HepG2 (cell line): ENCODE results near the gene NLRP6. TPM values are rescaled to one million over a fixed set of nuclear protein-coding genes. Genes with fewer than 3 reads are reported as not detected.

Experiments
- ATAC-seq: fragments of 200-7000 bp; cut with Tn5 transposase; 3 replicates; pipeline ENCODE4 v1.9.1; 2020; ENCODE audit warnings: mild to moderate bottlenecking, moderate library complexity
- BruUV-seq: library from RNA; stranded (reverse); fragments of 400-500 nt; replicated peaks from 2 replicates; lab custom pipeline; 2021; lab: Mats Ljungman, UMichigan
- CTCF ChIA-PET: fragments of 300-600 bp; formaldehyde crosslinking; extraction: SDS; loops from one replicate; lab custom pipeline; 2021; ENCODE audit warnings: low total read pairs, inconsistent platforms, low intra/inter-chr PET ratio; lab: Yijun Ruan, JAX
- POLR2A ChIA-PET: fragments of 350-600 bp; sonication (Branson Sonifier 250); formaldehyde crosslinking; loops from one replicate; lab custom pipeline; 2020; ENCODE audit warnings: antibody characterized with exemption, inconsistent platforms; lab: Yijun Ruan, JAX
- DNase-seq: peaks from one replicate; pipeline ENCODE4 v3.0.0-alpha.2; 2015; ENCODE audit warnings: low spot score
- FAIRE-seq: peaks from 3 replicates; lab custom pipeline; 2011; peaks lifted over from hg19 to GRCh38; lab: Jason Lieb, UNC
- H2AFZ ChIP-seq: one replicate; pipeline ENCODE4 v1.6.1; 2011; ENCODE audit warnings: low read length, inconsistent platforms
- H3K27ac ChIP-seq: fragments of 300-600 bp; 3 replicates; pipeline ENCODE4 v1.8.0; 2011; ENCODE audit warnings: mixed run types, mild to moderate bottlenecking, mixed read lengths, low read length, inconsistent platforms; ENCODE audit not compliant: insufficient read depth; ENCODE audit errors: extremely low read length
- H3K27me3 ChIP-seq, 2 experiments: fragments of 200-600 bp in 1 of 2; 2 replicates in 1 of 2; 3 replicates in 1 of 2; pipeline versions ENCODE4 v1.6.0 to v1.8.0; 2011; ENCODE audit warnings: low read length in 2 of 2, mild to moderate bottlenecking in 2 of 2, moderate library complexity in 2 of 2, inconsistent platforms in 1 of 2; ENCODE audit not compliant: insufficient read depth in 2 of 2, control insufficient read depth in 1 of 2
- H3K36me3 ChIP-seq, 2 experiments: fragments of 200-600 bp in 1 of 2; replicated peaks in 1 of 2; 2 replicates in 1 of 2; 3 replicates in 1 of 2; pipeline versions ENCODE4 v1.5.1 to v1.8.0; 2011; ENCODE audit warnings: low read length in 2 of 2, inconsistent platforms in 1 of 2; ENCODE audit not compliant: insufficient read depth in 2 of 2, control insufficient read depth in 1 of 2
- H3K4me1 ChIP-seq: 2 replicates; pipeline ENCODE4 v1.5.1; 2012; ENCODE audit warnings: low read length, inconsistent platforms; ENCODE audit not compliant: insufficient read depth
- H3K4me2 ChIP-seq: 2 replicates; pipeline ENCODE4 v1.6.0; 2011; ENCODE audit warnings: low read depth, low read length, inconsistent platforms
- H3K4me3 ChIP-seq, 3 experiments: fragments of 200-600 bp in 1 of 3; sonication (generic), shearing (Covaris generic) in 1 of 3; replicated peaks in 1 of 3; 2 replicates each; pipeline ENCODE4 v1.5.1; 2011 to 2016; ENCODE audit warnings: low read length in 3 of 3, inconsistent platforms in 2 of 3, low read depth in 2 of 3, mild to moderate bottlenecking in 2 of 3, control low read depth in 1 of 3, mixed read lengths in 1 of 3; ENCODE audit not compliant: insufficient read depth in 1 of 3
- H3K79me2 ChIP-seq: one replicate; pipeline ENCODE4 v1.6.1; 2011; ENCODE audit warnings: low read length, inconsistent platforms; ENCODE audit not compliant: insufficient read depth
- H3K9ac ChIP-seq: 2 replicates; pipeline ENCODE4 v1.6.0; 2011; ENCODE audit warnings: mild to moderate bottlenecking, low read depth, low read length, inconsistent platforms; ENCODE audit not compliant: insufficient read depth
- H3K9me3 ChIP-seq: 2 replicates; pipeline ENCODE4 v1.5.1; 2012; ENCODE audit warnings: mild to moderate bottlenecking, low read length
- H4K20me1 ChIP-seq: 2 replicates; pipeline ENCODE4 v1.6.0; 2011; ENCODE audit warnings: inconsistent platforms, mild to moderate bottlenecking, low read length, moderate library complexity; ENCODE audit not compliant: insufficient read depth
- BRD4 ChIP-seq: sonication (generic); formaldehyde crosslinking; IDR thresholded peaks from 2 replicates; pipeline ENCODE4 v1.4.0; 2020; ENCODE audit warnings: missing genetic modification reagents
- HNRNPK ChIP-seq: fragments of 200-400 bp; formaldehyde crosslinking; IDR thresholded peaks from 2 replicates; pipeline ENCODE4 v1.6.1; 2018; ENCODE audit warnings: low read length, low read depth, moderate library complexity, mild to moderate bottlenecking; ENCODE audit not compliant: poor library complexity, severe bottlenecking
- KLF12 ChIP-seq: sonication (generic); formaldehyde crosslinking; IDR thresholded peaks from 2 replicates; pipeline ENCODE4 v1.4.0; 2020; ENCODE audit warnings: missing genetic modification reagents, borderline replicate concordance
- MXD3 ChIP-seq: IDR thresholded peaks from 2 replicates; pipeline ENCODE4 v1.6.1; 2016; ENCODE audit warnings: mild to moderate bottlenecking, missing biosample characterization, missing genetic modification reagents
- NFYB ChIP-seq: sonication (generic); formaldehyde crosslinking; IDR thresholded peaks from 2 replicates; pipeline ENCODE4 v1.4.0; 2020; ENCODE audit warnings: missing genetic modification reagents
- SPEN ChIP-seq: sonication (generic); formaldehyde crosslinking; IDR thresholded peaks from 2 replicates; pipeline ENCODE4 v1.5.1; 2020; ENCODE audit warnings: low read depth, mild to moderate bottlenecking, missing genetic modification reagents
- STAG1 ChIP-seq: sonication (generic); formaldehyde crosslinking; IDR thresholded peaks from 2 replicates; pipeline ENCODE4 v1.4.0; 2020; ENCODE audit warnings: missing genetic modification reagents
- ZBTB26 ChIP-seq: IDR thresholded peaks from 2 replicates; pipeline ENCODE4 v1.6.1; 2016; ENCODE audit warnings: missing compliant biosample characterization, missing genetic modification reagents, borderline replicate concordance
- ZFP62 ChIP-seq: sonication (generic); formaldehyde crosslinking; IDR thresholded peaks from 2 replicates; pipeline ENCODE4 v1.4.0; 2020; ENCODE audit warnings: missing genetic modification reagents
- ZNF101 ChIP-seq: sonication (generic); formaldehyde crosslinking; IDR thresholded peaks from 2 replicates; pipeline ENCODE4 v1.4.0; 2020; ENCODE audit warnings: mild to moderate bottlenecking, low read depth, missing genetic modification reagents, borderline replicate concordance
- ZNF512 ChIP-seq: sonication (generic); formaldehyde crosslinking; IDR thresholded peaks from 2 replicates; pipeline ENCODE4 v1.4.0; 2020; ENCODE audit warnings: mild to moderate bottlenecking, missing genetic modification reagents
- ZNF530 ChIP-seq: sonication (generic); formaldehyde crosslinking; IDR thresholded peaks from 2 replicates; pipeline ENCODE4 v1.5.0; 2020; ENCODE audit warnings: low read depth, mild to moderate bottlenecking, missing genetic modification reagents
- ZNF891 ChIP-seq: sonication (generic); formaldehyde crosslinking; IDR thresholded peaks from 2 replicates; pipeline ENCODE4 v1.5.0; 2020; ENCODE audit warnings: mild to moderate bottlenecking, missing genetic modification reagents
- WGBS: methylation state at CpG from one replicate; pipeline ENCODE4 v1.1.6; 2017; ENCODE audit warnings: low lambda C conversion rate; 5-methylcytosine and 5-hydroxymethylcytosine counted together
- in situ Hi-C: cut with HindIII; loops from 2 replicates; pipeline ENCODE4 v1.10.0; 2017; ENCODE audit warnings: low pct_unique_long_range_greater_than_20kb; ENCODE audit not compliant: extremely low pct_ligation_motif_present
- intact Hi-C: fragments of 100-400 bp; cut with micrococcal nuclease; formaldehyde crosslinking; loops from one replicate; pipeline ENCODE4 v1.10.0; 2022; ENCODE audit not compliant: unreplicated experiment
- polyA plus RNA-seq, 8 experiments: library from polyadenylated mRNA; depleted of rRNA in 3 of 8; stranded (reverse) in 7 of 8; unstranded in 1 of 8; fragments of >200 nt; fragmentation: Illumina TruSeq in 4 of 8; extraction: Trizol in 4 of 8; gene quantifications; 2 replicates each; pipeline versions ENCODE4 v1.2.1 to v1.2.3, GENCODE V29; 2011 to 2016; ENCODE audit warnings: low read depth in 4 of 8, missing spikeins in 1 of 8, mixed read lengths in 1 of 8; ENCODE audit not compliant: insufficient read depth in 1 of 8
- total RNA-seq, 5 experiments: library from RNA; depleted of rRNA; stranded (reverse); fragments of >200 nt; fragmentation: Illumina TruSeq; extraction: Trizol; gene quantifications; 2 replicates each; pipeline ENCODE4 v1.2.3, GENCODE V29; 2016; ENCODE audit warnings: low read depth in 1 of 5
- TF ChIP-seq, protein P1 (sequence below): sonication (generic); formaldehyde crosslinking; IDR thresholded peaks from 2 replicates; pipeline ENCODE4 v1.4.0; 2020; ENCODE audit warnings: missing genetic modification reagents

NLRP6 gene
- total and polyA plus RNA-seq, 2 of the 13 experiments (the other 11 are each of a cell fraction or from before 2014, with no cell fraction given): not detected

- Histone ChIP-seq H3K79me2 (no peaks in the 10 kb centered on the region), H3K4me1 (peaks cover 20% of the 10 kb centered on the region), H3K4me2 (no peak overlapping the region), H3K27ac (no peak overlapping the region), H3K27me3 (peaks cover 7 to 83% of the 10 kb centered on the region in 2 experiments), H3K9ac (no peak overlapping the region), H3K9me3 (no peaks in the 10 kb centered on the region), H4K20me1 (no peaks in the 10 kb centered on the region), H3K36me3 (no peaks in the 10 kb centered on the region), H2AFZ (no peak overlapping the region), H3K4me3 (no peak overlapping the region)
- FAIRE-seq (no peak), ATAC-seq (no peak), DNase-seq (no peak)
- 72% methylated on average over 20 of the region's 26 CpGs for WGBS
- intact Hi-C loops (no loop called here), in situ Hi-C loops (no loop called here)
- ChIA-PET CTCF (no interaction called here), POLR2A (no interaction called here)
- TF ChIP-seq NFYB (CRISPR knock-in tag) (no peak), KLF12 (CRISPR knock-in tag) (no peak), ZNF512 (CRISPR knock-in tag) (no peak), ZNF891 (CRISPR knock-in tag) (no peak), STAG1 (CRISPR knock-in tag) (no peak), ZNF101 (CRISPR knock-in tag) (no peak), ZNF530 (CRISPR knock-in tag) (no peak), ZFP62 (no peak), HNRNPK (no peak), BRD4 (CRISPR knock-in tag) (no peak), ZBTB26 (CRISPR knock-in tag) (no peak), SPEN (CRISPR knock-in tag) (no peak), MXD3 (CRISPR knock-in tag) (no peak)
- TF ChIP-seq, protein P1, sequence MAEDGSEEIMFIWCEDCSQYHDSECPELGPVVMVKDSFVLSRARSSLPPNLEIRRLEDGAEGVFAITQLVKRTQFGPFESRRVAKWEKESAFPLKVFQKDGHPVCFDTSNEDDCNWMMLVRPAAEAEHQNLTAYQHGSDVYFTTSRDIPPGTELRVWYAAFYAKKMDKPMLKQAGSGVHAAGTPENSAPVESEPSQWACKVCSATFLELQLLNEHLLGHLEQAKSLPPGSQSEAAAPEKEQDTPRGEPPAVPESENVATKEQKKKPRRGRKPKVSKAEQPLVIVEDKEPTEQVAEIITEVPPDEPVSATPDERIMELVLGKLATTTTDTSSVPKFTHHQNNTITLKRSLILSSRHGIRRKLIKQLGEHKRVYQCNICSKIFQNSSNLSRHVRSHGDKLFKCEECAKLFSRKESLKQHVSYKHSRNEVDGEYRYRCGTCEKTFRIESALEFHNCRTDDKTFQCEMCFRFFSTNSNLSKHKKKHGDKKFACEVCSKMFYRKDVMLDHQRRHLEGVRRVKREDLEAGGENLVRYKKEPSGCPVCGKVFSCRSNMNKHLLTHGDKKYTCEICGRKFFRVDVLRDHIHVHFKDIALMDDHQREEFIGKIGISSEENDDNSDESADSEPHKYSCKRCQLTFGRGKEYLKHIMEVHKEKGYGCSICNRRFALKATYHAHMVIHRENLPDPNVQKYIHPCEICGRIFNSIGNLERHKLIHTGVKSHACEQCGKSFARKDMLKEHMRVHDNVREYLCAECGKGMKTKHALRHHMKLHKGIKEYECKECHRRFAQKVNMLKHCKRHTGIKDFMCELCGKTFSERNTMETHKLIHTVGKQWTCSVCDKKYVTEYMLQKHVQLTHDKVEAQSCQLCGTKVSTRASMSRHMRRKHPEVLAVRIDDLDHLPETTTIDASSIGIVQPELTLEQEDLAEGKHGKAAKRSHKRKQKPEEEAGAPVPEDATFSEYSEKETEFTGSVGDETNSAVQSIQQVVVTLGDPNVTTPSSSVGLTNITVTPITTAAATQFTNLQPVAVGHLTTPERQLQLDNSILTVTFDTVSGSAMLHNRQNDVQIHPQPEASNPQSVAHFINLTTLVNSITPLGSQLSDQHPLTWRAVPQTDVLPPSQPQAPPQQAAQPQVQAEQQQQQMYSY (CRISPR knock-in tag): no peak
- no TSS peak for BruUV-seq
Measured at GRCh38 chr11:281486-282161, 3.4 kb downstream of the NLRP6 start.
